OCI-LY7 (cell line): ENCODE measurements around the gene EZH1.

ENCODE experiments used
- CTCF ChIP-seq: fragments of 200-600 bp; sonication (generic); conservative IDR thresholded peaks from 2 replicates; pipeline ENCODE4 v1.5.1; 2014; ENCODE audit warnings: mild to moderate bottlenecking, antibody characterized with exemption, low read length, moderate library complexity, mixed read lengths
- EZH2phosphoT487 ChIP-seq: fragments of 200-600 bp; sonication (generic); IDR thresholded peaks from 2 replicates; pipeline ENCODE4 v1.6.1; 2018; ENCODE audit warnings: low read depth, borderline replicate concordance, mild to moderate bottlenecking, mixed run types, antibody characterized with exemption, low read length, moderate library complexity, mixed read lengths

GRCh38 chr17:42775534-42776098 lies 30.8 kb upstream of the EZH1 start:
- TF ChIP-seq CTCF = no peak
- no peak for TF ChIP-seq EZH2phosphoT487
